ENCODE measurements around the gene TLR10.
"Not testable (repeated sequence)": the region's sequence is repeated elsewhere in the genome, so short reads cannot be mapped to it uniquely, and the experiment has no call there.

TLR10 gene

DNA sequence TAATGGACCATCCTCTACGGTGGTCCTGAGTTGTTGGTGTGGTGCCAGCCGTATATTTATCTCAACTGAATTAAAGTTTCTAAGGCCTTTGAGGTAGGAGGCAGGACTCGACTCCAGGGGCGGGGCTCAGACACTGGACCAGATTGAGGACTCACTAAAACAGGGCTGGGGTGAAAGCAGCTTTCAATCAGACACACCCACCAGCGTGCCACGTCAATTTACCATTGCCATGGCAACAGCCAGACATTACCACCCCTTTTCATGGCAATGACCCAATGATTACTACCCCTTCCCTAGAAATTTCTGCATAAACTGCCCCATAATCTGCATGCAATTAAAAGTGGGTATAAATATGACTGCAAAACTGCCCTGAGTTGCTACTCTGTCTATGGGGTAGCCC lies 28.5 kb upstream of the TLR10 start:
- no peak overlapping the region for H3K4me3 Mint-ChIP-seq

DNA sequence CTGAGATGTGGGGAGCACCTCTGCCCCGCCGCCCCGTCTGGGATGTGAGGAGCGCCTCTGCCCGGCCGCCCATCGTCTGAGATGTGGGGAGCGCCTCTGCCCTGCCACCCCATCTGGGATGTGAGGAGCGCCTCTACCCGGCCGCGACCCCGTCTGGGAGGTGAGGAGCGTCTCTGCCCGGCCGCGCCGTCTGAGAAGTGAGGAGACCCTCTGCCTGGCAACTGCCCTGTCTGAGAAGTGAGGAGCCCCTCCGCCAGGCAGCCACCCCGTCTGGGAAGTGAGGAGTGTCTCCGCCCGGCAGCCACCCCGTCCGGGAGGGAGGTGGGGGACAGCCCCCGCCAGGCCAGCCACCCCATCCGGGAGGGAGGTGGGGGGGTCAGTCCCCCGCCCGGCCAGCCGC lies 24.7 kb upstream of the TLR10 start:
- not testable (repeated sequence) for H3K27ac Mint-ChIP-seq; H3K36me3 Mint-ChIP-seq (ENCODE audit: low read depth); H3K27me3 Mint-ChIP-seq (ENCODE audit: low read depth); DNase-seq (ENCODE audit: low spot score); H3K4me3 Mint-ChIP-seq
- Mint-ChIP-seq H3K9me3 (peaks cover 11% of the 10 kb centered on the region), H3K4me1 (ENCODE audit: low read depth) (peaks cover 14% of the 10 kb centered on the region)

More for the DNA sequence above, 28.5 kb upstream of the TLR10 start:
- DNase-seq (ENCODE audit: low spot score): no peak
- Mint-ChIP-seq H3K27ac (no peak overlapping the region), H3K4me1 (ENCODE audit: low read depth) (no peaks in the 10 kb centered on the region), H3K27me3 (ENCODE audit: low read depth) (peaks cover 4% of the 10 kb centered on the region), H3K36me3 (ENCODE audit: low read depth) (no peaks in the 10 kb centered on the region), H3K9me3 (no peaks in the 10 kb centered on the region)

DNA sequence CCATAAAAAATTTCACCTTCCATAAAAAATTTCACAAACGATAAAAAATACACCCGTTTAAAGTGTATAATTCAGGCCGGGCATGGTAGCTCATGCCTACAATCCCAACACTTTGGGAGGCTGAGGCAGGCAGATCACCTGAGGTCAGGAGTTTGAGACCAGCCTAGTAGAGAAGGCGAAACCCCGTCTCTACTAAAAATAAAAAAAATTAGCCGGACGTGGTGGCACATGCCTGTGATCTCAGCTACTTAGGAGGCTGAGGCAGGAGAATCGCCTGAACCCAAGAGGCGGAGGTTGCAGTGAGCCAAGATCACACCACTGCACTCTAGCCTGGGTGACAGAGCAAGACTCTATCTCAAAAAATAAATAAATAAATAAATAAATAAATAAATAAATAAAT lies 23.5 kb upstream of the TLR10 start:
- Mint-ChIP-seq H3K36me3 (ENCODE audit: low read depth) (peaks cover 15% of the 10 kb centered on the region), H3K9me3 (peaks cover 20% of the 10 kb centered on the region), H3K4me1 (ENCODE audit: low read depth) (peaks cover 14% of the 10 kb centered on the region)
- not testable (repeated sequence) for H3K4me3 Mint-ChIP-seq; H3K27me3 Mint-ChIP-seq (ENCODE audit: low read depth); H3K27ac Mint-ChIP-seq; DNase-seq (ENCODE audit: low spot score)

DNA sequence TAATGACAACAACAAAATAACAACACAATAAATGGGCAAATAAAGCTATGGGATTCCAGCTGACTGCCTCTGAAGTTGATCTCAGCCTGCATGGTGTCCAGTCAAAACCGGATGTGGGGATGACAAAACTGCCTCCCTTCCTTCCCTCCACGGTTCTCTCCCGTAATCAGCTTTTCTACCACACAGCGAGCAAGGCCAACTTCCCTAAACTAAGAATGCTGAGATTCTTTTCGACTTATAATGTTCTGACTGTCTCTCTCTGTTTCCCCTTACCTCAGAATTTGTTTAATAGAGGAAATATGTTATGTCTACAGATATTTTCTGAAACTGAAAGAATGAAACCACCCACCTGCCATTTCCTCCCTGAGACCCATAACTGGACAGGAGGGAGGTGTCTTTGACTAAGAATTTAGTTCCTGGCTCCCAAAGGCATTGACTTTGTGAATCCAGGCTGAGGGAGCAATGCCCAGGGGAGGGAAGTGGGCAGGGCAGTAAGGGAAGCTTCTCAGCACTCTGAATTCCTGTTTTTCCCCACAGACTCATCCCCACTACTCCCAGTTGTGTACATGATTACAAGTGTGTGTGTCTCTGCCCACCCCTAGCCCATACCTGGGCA lies 22.8 kb upstream of the TLR10 start:
- H3K4me3 Mint-ChIP-seq: peak overlapping the region; percentile 81
- H3K36me3 Mint-ChIP-seq (ENCODE audit: low read depth): peaks cover 21% of the 10 kb centered on the region
- H3K9me3 Mint-ChIP-seq: peaks cover 26% of the 10 kb centered on the region
- peaks cover 14% of the 10 kb centered on the region for H3K4me1 Mint-ChIP-seq (ENCODE audit: low read depth)
- no peaks in the 10 kb centered on the region for H3K27me3 Mint-ChIP-seq (ENCODE audit: low read depth)
- peak overlapping the region; percentile 73 for H3K27ac Mint-ChIP-seq
- DNase-seq (ENCODE audit: low spot score): no peak

DNA sequence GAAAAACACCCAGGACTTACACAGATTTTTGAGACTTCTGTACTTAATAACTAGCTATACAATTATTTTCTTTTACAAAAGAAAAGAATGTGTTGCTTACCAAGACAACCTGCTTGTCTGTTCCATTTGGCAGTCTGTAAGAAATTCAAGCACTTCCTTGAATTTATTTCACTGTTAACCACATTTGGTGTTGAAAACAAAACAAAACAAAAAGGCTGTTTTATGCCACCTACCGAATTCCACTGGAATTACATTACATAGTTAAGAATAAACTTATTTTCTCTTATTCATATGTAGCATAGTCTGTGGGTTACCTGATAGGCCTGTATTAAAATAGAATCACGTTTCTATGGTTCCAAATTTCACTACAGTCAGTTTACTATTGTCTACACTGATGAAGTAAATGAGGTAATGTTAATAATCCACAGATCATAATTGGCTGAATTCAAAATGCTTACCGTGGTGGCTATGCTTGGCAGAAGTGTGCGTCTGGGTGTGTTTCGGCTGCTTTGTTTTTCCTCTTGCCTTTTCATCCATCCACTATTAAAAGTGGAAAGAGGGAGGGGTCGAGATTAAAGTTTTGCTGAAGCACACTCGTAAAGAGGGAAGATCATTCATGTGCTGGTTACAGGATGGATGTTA lies 22.0 kb upstream of the TLR10 start, which contains the start of gene TLR1:
TLR1 (minus strand) TSS at position 138 of the 642 bp plus-strand sequence. CDS start 5,960 bp downstream, outside the sequence.
- peaks cover 29% of the 10 kb centered on the region for H3K36me3 Mint-ChIP-seq (ENCODE audit: low read depth)
- H3K9me3 Mint-ChIP-seq: peaks cover 31% of the 10 kb centered on the region
- H3K4me3 Mint-ChIP-seq: peak within 1 kb of the TSS; percentile 83
- H3K27me3 Mint-ChIP-seq (ENCODE audit: low read depth): no peaks in the 10 kb centered on the region
- no peak for DNase-seq (ENCODE audit: low spot score)
- H3K4me1 Mint-ChIP-seq (ENCODE audit: low read depth): peaks cover 14% of the 10 kb centered on the region
- H3K27ac Mint-ChIP-seq: peak within 1 kb of the TSS; percentile 87

DNA sequence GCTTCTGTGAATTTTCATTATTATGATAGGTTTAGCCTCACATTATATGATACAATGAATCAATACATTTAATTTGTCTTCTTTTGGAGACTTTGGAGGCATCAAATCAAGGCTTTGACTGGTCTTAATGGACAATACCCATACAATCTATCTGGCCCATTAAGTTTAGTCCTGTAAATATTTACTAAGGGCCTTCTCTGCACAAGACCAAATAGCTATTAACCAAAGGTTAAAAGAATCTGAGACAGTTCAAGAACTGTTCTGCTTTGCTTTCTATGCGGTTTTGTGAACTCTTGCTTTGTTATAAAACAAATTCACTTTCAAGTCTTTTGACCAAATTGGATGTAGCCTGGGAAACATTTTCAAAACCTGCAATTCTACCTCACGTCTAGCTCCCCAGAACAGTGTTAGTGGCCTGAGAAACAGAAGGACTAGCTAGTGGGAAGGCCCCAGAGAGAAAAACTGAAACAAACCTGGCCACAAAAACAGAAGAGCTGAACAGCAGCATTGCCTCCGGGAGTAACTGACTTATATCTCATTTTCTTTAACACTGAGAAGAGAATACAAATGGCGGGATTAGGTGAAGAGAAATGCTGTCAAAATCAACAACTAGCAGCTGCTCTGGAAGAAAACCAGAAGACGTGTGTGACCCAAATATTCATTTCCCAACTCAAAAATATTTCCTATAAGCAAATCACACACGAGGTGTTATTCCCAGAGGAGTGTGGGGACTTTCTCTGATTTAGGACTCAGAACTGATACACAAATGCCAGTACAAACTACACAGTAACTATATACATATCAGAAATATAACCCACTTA lies 21.3 kb upstream of the TLR10 start:
- peak overlapping the region; percentile 87 for H3K27ac Mint-ChIP-seq
- H3K36me3 Mint-ChIP-seq (ENCODE audit: low read depth): peaks cover 35% of the 10 kb centered on the region
- DNase-seq (ENCODE audit: low spot score): peak; percentile 12
- peak overlapping the region; percentile 83 for H3K4me3 Mint-ChIP-seq
- H3K4me1 Mint-ChIP-seq (ENCODE audit: low read depth): peaks cover 14% of the 10 kb centered on the region
- H3K27me3 Mint-ChIP-seq (ENCODE audit: low read depth): no peaks in the 10 kb centered on the region
- peaks cover 34% of the 10 kb centered on the region for H3K9me3 Mint-ChIP-seq

DNA sequence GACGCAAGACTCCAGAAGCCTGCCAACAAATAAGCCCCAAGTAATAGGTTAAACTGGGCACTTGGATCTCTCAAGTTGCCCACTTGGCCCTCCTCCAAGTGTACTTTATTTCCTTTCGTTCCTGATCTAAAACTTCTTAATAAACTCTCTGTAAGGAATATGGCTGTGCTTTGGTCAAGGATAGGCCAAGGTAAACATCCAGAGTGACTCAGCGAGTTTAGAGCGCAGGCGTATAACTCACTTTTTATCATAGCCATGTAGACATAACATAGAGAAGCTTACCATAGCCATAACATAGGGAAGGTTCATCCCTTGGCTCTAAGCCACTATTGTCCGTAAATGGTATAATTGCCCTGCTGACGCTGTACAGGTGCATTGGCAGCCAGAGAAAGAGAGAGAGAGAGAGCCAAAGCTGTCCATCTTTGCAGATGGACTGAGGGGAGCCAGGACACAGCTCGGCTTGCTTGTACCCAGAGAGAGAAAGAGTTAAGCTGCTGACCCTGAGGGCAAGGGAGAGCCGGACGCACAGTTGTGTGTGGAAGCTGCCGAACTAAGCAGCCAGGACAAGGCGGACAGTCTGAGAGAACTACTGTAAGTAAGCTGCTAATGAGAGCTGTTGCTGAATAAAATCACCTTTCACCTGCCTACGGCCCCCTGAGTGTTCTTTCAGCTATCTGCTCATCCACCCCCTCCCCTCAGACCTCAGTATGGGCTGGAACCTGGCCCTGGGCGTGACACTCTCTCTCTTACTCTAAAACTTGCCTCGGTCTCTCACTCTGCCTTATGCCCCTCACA lies 20.0 kb upstream of the TLR10 start:
- H3K27ac Mint-ChIP-seq: no peak overlapping the region
- H3K4me1 Mint-ChIP-seq (ENCODE audit: low read depth): peaks cover 14% of the 10 kb centered on the region
- H3K36me3 Mint-ChIP-seq (ENCODE audit: low read depth): peaks cover 40% of the 10 kb centered on the region
- no peaks in the 10 kb centered on the region for H3K27me3 Mint-ChIP-seq (ENCODE audit: low read depth)
- no peak overlapping the region for H3K4me3 Mint-ChIP-seq
- no peak for DNase-seq (ENCODE audit: low spot score)
- H3K9me3 Mint-ChIP-seq: peaks cover 36% of the 10 kb centered on the region

DNA sequence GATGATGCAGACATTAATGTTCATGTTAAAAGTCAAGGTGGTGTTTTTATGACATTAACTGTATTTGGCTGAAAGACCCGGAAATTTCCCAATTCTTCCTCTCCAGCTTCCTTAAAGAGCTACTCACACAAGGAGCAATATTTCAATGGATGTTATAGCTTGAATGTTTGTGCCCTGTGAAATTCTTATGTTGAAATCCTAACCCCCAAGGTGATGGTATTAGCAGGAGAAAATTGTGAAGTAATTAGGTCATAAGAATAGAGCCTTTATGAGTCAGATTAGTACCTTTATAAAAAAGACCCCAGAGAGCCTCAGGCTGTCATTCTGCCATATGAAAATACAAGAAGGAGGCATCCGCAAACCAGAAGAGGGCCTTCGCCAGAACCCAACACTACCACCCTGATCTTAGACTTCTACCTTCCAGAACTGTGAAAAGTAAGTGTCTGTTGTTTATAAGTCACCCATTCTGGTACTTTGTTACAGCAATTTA lies 18.2 kb upstream of the TLR10 start:
- peaks cover 45% of the 10 kb centered on the region for H3K36me3 Mint-ChIP-seq (ENCODE audit: low read depth)
- H3K9me3 Mint-ChIP-seq: peaks cover 44% of the 10 kb centered on the region
- DNase-seq (ENCODE audit: low spot score): no peak
- peaks cover 14% of the 10 kb centered on the region for H3K4me1 Mint-ChIP-seq (ENCODE audit: low read depth)
- H3K4me3 Mint-ChIP-seq: no peak overlapping the region
- no peaks in the 10 kb centered on the region for H3K27me3 Mint-ChIP-seq (ENCODE audit: low read depth)
- H3K27ac Mint-ChIP-seq: no peak overlapping the region

DNA sequence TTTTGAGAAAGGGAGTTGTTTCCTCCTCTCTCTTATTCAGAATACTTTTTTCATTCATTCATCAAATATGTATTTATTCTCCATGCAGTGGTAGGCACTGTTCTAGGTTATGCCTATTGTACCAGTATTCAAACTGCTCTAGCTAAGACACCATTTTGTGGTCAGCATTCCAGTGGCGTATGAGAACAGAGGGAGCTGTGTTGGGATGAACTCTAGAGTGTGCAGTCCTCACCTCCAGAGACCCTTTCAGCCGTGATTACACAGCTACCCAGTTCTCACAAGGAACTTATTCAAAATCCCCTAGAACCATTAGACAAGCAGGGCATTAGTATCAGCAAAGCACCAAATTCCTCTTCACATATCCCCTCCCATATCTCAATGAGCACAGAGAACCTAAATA lies 17.6 kb upstream of the TLR10 start:
- H3K27ac Mint-ChIP-seq: no peak overlapping the region
- no peak for DNase-seq (ENCODE audit: low spot score)
- H3K4me1 Mint-ChIP-seq (ENCODE audit: low read depth): peaks cover 8% of the 10 kb centered on the region
- no peaks in the 10 kb centered on the region for H3K27me3 Mint-ChIP-seq (ENCODE audit: low read depth)
- H3K36me3 Mint-ChIP-seq (ENCODE audit: low read depth): peaks cover 45% of the 10 kb centered on the region
- peaks cover 46% of the 10 kb centered on the region for H3K9me3 Mint-ChIP-seq
- H3K4me3 Mint-ChIP-seq: no peak overlapping the region

DNA sequence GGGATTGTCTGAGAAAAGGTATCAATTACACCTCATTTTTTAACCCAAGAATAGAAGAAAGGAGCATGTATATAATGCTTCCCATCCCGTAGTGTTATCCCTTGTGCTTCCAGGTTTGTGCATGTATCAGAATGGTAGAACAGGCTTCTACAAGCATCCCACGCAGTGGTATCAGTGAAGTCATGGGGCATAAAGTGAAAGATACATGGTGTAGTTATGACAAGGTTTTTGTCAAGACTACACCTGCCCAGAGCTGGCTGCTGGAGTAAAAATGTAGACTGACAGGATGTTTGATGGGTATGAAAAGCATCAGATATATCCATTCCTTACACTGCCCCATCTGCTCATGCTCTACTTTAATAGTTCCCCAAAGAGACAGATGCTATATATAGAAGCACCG lies 12.3 kb upstream of the TLR10 start:
- no peak for DNase-seq (ENCODE audit: low spot score)
- H3K4me3 Mint-ChIP-seq: no peak overlapping the region
- H3K36me3 Mint-ChIP-seq (ENCODE audit: low read depth): peaks cover 19% of the 10 kb centered on the region
- no peak overlapping the region for H3K27ac Mint-ChIP-seq
- H3K27me3 Mint-ChIP-seq (ENCODE audit: low read depth): no peaks in the 10 kb centered on the region
- peaks cover 23% of the 10 kb centered on the region for H3K9me3 Mint-ChIP-seq
- H3K4me1 Mint-ChIP-seq (ENCODE audit: low read depth): peaks cover 11% of the 10 kb centered on the region

DNA sequence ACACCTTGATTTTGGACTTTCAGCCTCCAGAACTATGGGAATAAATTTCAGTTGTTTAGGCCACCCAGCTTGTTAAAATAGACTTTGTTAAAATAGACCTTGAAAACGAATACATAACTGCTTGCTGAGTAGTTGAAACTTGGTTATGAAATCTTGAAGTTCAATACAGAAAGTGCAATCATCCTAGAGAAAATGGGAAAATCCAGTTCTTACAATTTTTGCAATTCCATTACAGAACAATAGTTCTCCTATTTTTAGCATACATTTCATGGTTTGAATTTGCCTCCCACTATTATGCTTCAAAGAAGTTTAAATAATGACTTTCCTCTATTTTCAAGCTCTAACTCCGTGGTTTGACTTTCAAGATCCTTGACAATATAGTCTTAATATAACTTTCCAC lies 11.3 kb upstream of the TLR10 start:
- H3K36me3 Mint-ChIP-seq (ENCODE audit: low read depth): peaks cover 10% of the 10 kb centered on the region
- no peak for DNase-seq (ENCODE audit: low spot score)
- H3K4me3 Mint-ChIP-seq: no peak overlapping the region
- H3K27ac Mint-ChIP-seq: no peak overlapping the region
- no peaks in the 10 kb centered on the region for H3K27me3 Mint-ChIP-seq (ENCODE audit: low read depth)
- peaks cover 21% of the 10 kb centered on the region for H3K9me3 Mint-ChIP-seq
- H3K4me1 Mint-ChIP-seq (ENCODE audit: low read depth): peaks cover 11% of the 10 kb centered on the region

DNA sequence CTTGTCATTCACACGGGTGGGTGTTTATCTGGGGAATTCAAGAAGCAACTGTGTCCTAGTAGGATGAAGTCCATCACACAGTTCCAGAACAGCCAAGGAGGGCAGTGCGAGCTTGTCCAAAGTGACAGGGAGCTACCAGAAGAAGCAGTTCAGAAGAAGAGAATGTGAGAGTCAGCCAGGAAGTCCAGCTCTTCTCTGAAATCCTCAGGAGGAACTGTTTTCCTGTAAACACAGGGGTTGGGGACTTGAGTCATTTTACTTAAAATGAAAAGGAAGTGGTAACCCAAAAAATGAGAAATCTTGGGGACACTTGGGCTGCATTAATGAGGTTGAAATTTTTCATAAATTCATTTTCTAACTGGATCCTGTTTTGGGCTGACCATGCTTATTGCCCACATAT lies 8.2 kb upstream of the TLR10 start:
- DNase-seq (ENCODE audit: low spot score): no peak
- Mint-ChIP-seq H3K27ac (no peak overlapping the region), H3K9me3 (peaks cover 11% of the 10 kb centered on the region), H3K4me3 (peak overlapping the region; percentile 42), H3K4me1 (ENCODE audit: low read depth) (peaks cover 11% of the 10 kb centered on the region), H3K36me3 (ENCODE audit: low read depth) (no peaks in the 10 kb centered on the region), H3K27me3 (ENCODE audit: low read depth) (no peaks in the 10 kb centered on the region)

DNA sequence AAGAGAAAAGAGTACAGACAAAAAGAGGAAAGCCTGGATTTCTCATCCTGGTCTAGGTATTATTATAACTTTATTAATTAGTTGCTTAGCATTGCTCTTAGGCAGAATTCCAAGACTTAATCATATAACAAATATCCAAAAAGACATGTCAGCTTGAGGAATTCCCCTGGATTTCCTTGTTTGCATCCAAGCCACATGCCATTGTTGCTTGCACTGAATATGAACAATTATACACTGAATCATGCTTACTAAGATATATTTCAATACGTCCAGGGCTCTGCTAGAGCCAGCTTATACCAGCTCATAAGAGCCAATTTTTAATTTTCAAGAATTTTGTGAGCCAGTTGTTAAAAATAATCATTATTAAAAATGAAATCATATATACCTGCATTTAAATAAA lies 5.5 kb upstream of the TLR10 start:
- H3K36me3 Mint-ChIP-seq (ENCODE audit: low read depth): no peaks in the 10 kb centered on the region
- no peak overlapping the region for H3K4me3 Mint-ChIP-seq
- peaks cover 4% of the 10 kb centered on the region for H3K27me3 Mint-ChIP-seq (ENCODE audit: low read depth)
- no peak overlapping the region for H3K27ac Mint-ChIP-seq
- no peak for DNase-seq (ENCODE audit: low spot score)
- peaks cover 11% of the 10 kb centered on the region for H3K4me1 Mint-ChIP-seq (ENCODE audit: low read depth)
- H3K9me3 Mint-ChIP-seq: peaks cover 9% of the 10 kb centered on the region
